GM19395 (cell line): ENCODE measurements around the gene ZNF729.
"Not testable (repeated sequence)": the region's sequence is repeated elsewhere in the genome, so short reads cannot be mapped to it uniquely, and the experiment has no call there.

ENCODE experiments used
- ATAC-seq: cut with Tn5 transposase; IDR thresholded peaks from one replicate; pipeline ENCODE4 v1.9.1; 2021; ENCODE audit warnings: mild to moderate bottlenecking, moderate library complexity; ENCODE audit not compliant: unreplicated experiment

The ZNF729 gene

DNA sequence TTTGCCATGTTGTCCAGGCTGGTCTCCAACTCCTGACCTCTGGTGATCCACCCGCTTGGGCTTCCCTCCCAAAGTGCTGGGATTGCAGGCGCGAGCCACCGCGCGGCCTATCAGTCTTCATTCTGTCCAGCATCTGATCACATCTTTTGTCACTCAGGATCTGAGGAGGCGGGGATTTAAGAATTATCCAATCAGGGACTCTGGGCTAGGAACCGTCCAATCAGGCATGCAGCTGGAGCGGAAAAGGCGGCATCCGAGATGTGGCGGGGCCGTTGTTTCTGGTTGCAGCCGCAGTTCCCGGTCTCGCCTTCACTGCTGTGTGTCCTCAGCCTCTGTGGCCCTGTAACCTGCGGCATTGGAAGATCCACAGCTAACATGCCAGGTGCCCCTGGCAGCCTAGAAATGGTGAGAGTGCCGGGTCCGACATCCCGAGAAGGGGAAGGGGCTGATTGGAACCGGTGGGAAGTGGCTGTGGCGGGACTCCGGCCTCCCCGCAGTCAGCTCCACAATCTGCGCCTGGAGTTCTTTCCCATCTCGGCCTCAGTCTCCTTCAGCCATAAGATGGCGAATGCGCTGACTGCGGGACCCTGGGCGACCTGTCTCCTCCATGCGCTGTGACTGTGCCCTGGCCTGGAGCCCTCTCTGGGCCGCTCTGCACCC lies at the start of gene ZNF729:
Gene ZNF729, plus strand, starts transcription at position 291 of the 660 bp plus-strand sequence. Its CDS starts 85 bp downstream, at position 376.
- ATAC-seq = no peak

DNA sequence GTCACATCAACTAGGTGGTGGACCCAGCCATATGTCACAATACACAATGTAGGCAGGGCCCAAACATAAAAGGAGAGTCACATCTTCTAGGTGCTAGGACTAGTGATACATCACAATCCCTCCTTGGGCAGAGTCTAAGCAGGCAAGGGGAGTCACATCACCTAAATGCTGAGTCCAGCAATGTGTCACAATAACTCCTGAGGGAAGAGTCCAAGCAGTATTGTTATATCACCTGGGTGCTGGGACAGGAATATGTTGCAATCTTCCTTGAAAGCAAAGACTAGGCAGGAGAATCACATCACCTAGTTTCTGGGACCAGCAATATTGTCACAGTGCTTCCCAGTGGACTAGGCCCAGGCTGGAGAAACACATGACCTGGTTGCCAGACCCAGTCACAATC lies 29.4 kb upstream of the ZNF729 start:
- ATAC-seq = no peak

DNA sequence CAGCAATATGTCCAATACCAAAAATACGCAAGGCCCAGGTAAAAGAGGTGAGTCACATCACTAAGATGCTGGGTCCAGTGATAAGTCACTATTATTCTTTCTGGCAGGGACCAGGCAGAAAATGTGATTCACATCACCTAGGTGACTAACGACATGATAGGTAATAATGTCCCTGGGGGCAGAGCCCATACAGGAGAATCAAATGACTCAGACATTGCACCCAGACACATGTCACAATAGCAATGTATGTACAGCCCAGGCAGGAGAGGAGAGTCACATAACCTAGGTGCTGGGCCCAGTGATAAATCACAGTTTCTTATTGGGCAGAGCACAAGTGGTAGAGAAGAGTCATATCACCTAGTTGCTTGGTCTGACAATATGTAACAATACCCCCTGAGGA lies 28.9 kb upstream of the ZNF729 start:
- ATAC-seq = no peak

GRCh38 chr19:22257916-22258315 lies 28.3 kb upstream of the ZNF729 start:
- no peak for ATAC-seq

DNA sequence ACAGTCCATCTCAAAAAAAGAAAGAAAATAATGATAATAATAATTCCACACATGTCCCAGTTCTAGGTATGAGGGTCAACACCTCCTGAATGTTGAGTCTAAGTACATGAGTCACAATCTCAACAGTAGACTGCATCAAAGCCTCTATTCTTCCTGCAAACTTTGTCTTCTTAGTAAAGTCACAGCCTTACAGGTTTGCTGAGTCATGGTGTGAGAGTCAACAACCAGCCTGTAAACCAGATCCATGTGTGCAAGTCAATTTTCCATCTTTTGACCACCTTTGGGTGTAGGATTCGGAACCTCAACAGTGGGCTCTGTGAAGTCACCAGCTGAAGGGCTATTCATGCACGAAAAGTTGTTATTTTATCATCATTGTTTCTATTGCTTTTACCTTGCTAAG lies 25.7 kb upstream of the ZNF729 start:
- ATAC-seq = no peak

GRCh38 chr19:22261596-22261995 lies 24.6 kb upstream of the ZNF729 start:
- ATAC-seq = no peak

GRCh38 chr19:22263121-22263520 lies 23.1 kb upstream of the ZNF729 start:
- ATAC-seq = no peak

GRCh38 chr19:22321554-22321953 lies 35.3 kb downstream of the ZNF729 start:
- ATAC-seq = not testable (repeated sequence)

- ATAC-seq = no peak
Measured at GRCh38 chr19:22326219-22326618, 40.0 kb downstream of the ZNF729 start.

GRCh38 chr19:22327321-22327720 lies 41.1 kb downstream of the ZNF729 start:
- no peak for ATAC-seq

DNA sequence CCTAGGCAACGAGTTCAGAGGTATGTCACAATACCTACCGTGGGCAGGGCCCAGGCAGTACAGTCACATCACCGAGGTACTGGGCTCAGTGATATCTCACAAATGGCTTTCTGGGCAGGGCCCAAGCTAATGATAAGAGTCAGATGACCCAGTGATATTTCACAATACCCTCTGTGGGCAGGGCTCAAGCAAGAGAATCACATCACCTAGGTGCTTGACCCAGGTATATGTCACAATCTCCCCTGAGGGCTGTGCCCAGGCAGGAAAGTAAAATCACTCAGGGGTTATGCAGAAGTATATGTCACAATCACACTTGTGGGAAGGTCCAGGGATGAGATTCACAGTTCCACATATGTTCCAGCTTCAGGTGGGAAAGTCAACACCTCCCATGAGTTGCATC lies 45.3 kb downstream of the ZNF729 start:
- ATAC-seq = no peak

DNA sequence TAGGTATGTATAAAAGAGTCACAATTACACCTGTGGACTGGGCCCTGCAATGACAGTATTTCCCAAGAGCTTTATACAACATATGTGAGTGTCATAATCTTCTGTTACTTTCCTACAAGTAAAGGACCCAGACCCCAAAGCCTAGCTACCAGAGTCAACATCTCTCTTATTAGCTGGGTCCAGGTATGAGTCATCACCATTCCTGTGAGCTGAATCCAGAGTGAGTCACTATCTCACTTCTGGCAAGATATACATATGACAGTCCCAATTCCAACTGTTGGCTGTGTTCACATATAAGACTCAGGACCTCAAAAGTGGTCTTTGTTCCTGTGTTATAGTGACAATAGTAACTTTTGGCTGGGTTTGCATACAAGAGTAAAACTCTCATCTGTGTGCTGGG lies 46.7 kb downstream of the ZNF729 start:
- ATAC-seq = no peak

GRCh38 chr19:22335716-22336115 lies 49.5 kb downstream of the ZNF729 start:
- no peak for ATAC-seq

GRCh38 chr19:22354665-22355064 lies 68.4 kb downstream of the ZNF729 start:
- ATAC-seq = no peak
